ENCODE data around the gene USP54. TPM values are rescaled to one million over a fixed set of nuclear protein-coding genes. Genes with fewer than 3 reads are reported as not detected.

USP54 gene
- total and polyA plus RNA-seq, 9 of the 15 experiments (the other 6 are each of a cell fraction or from before 2014, with no cell fraction given): 3.8 to 40.1 (median 16.9) TPM

DNA sequence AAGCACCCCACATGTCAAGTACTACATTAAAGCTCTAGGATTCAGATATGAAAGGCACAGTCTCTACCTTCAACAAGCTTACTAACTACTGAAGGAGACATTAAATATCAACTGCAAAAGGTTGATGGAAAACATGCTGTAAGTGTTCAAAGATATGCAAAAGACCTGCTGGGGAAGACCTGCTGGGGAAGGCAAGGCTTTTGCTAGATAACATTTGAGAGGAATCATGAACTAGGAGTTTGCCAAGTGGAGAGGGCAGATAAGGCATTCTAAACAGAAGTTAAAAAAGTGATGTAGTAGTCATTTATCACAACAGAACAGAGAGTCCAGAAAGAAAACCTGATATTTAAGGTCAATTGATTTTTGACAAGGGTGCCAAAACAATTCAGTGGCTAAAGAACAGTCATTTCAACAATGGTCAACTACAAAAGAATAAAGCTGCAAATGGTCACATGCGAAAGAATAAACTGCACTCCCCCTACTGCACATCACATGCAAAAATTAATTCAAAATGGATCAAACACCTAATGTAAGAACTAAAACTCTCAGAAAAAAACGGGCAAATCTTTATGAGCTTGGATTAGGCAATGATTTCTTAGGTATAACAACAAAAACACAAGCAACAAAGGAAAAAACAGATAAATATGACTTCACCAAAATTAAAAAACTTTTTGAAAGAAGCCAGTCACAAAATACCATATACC is 134.8 kb downstream of the USP54 start (continued):
- peak; percentile 29; the same call in 1 of the 2 replicates for TF ChIP-seq ESRRA (IDR thresholded peaks at IDR 0.05; ENCODE audit: borderline replicate concordance, low read depth)
- TF ChIP-seq, protein P1, sequence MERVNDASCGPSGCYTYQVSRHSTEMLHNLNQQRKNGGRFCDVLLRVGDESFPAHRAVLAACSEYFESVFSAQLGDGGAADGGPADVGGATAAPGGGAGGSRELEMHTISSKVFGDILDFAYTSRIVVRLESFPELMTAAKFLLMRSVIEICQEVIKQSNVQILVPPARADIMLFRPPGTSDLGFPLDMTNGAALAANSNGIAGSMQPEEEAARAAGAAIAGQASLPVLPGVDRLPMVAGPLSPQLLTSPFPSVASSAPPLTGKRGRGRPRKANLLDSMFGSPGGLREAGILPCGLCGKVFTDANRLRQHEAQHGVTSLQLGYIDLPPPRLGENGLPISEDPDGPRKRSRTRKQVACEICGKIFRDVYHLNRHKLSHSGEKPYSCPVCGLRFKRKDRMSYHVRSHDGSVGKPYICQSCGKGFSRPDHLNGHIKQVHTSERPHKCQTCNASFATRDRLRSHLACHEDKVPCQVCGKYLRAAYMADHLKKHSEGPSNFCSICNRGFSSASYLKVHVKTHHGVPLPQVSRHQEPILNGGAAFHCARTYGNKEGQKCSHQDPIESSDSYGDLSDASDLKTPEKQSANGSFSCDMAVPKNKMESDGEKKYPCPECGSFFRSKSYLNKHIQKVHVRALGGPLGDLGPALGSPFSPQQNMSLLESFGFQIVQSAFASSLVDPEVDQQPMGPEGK (CRISPR knock-in tag; IDR thresholded peaks at IDR 0.05; ENCODE audit: borderline replicate concordance): no peak
- TF ChIP-seq, protein P2, sequence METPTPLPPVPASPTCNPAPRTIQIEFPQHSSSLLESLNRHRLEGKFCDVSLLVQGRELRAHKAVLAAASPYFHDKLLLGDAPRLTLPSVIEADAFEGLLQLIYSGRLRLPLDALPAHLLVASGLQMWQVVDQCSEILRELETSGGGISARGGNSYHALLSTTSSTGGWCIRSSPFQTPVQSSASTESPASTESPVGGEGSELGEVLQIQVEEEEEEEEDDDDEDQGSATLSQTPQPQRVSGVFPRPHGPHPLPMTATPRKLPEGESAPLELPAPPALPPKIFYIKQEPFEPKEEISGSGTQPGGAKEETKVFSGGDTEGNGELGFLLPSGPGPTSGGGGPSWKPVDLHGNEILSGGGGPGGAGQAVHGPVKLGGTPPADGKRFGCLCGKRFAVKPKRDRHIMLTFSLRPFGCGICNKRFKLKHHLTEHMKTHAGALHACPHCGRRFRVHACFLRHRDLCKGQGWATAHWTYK (CRISPR knock-in tag; IDR thresholded peaks at IDR 0.05): no peak
- TF ChIP-seq RAD21 (CRISPR knock-in tag; conservative IDR thresholded peaks at IDR 0.05 in 1 of 2, IDR thresholded peaks at IDR 0.05 in 1 of 2): 0 out of 4 replicates have a peak, but pooled peaks of 1 of the 2 experiments have one; percentile 4
- TF ChIP-seq NRF1 (conservative IDR thresholded peaks at IDR 0.05 in 1 of 2, IDR thresholded peaks at IDR 0.05 in 1 of 2): no peak
- TF ChIP-seq SMARCC2 (IDR thresholded peaks at IDR 0.05; ENCODE audit: low read depth): peak; percentile 99
- TF ChIP-seq ZSCAN29 (IDR thresholded peaks at IDR 0.05): peak; percentile 50; the same call in 1 of the 2 replicates
- TF ChIP-seq, protein P3, sequence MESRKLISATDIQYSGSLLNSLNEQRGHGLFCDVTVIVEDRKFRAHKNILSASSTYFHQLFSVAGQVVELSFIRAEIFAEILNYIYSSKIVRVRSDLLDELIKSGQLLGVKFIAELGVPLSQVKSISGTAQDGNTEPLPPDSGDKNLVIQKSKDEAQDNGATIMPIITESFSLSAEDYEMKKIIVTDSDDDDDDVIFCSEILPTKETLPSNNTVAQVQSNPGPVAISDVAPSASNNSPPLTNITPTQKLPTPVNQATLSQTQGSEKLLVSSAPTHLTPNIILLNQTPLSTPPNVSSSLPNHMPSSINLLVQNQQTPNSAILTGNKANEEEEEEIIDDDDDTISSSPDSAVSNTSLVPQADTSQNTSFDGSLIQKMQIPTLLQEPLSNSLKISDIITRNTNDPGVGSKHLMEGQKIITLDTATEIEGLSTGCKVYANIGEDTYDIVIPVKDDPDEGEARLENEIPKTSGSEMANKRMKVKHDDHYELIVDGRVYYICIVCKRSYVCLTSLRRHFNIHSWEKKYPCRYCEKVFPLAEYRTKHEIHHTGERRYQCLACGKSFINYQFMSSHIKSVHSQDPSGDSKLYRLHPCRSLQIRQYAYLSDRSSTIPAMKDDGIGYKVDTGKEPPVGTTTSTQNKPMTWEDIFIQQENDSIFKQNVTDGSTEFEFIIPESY (CRISPR knock-in tag; IDR thresholded peaks at IDR 0.05): no peak
- no peak for TF ChIP-seq MCM5 (IDR thresholded peaks at IDR 0.05; ENCODE audit: low read depth)
- peak; percentile 62; the same call in 1 of the 2 replicates for TF ChIP-seq JUN (IDR thresholded peaks at IDR 0.05; ENCODE audit: borderline replicate concordance, low read depth, low read length)
- no peak for TF ChIP-seq JUN (CRISPR knock-in tag; IDR thresholded peaks at IDR 0.05; ENCODE audit: borderline replicate concordance)
- peak; percentile 99 for TF ChIP-seq SOX6 (IDR thresholded peaks at IDR 0.05)
- 0 out of 2 replicates have a peak, but pooled peaks have one; percentile 28 for TF ChIP-seq HDGF (IDR thresholded peaks at IDR 0.05)
- no peak for TF ChIP-seq ZFP1 (CRISPR knock-in tag; IDR thresholded peaks at IDR 0.05)
- peak; percentile 95 to 98 for TF ChIP-seq TBL1XR1 (IDR thresholded peaks at IDR 0.05; ENCODE audit: low read length in 2 of 2)
- no peak for TF ChIP-seq ZNF507 (tag; conservative IDR thresholded peaks at IDR 0.05)
- TF ChIP-seq, protein P4, sequence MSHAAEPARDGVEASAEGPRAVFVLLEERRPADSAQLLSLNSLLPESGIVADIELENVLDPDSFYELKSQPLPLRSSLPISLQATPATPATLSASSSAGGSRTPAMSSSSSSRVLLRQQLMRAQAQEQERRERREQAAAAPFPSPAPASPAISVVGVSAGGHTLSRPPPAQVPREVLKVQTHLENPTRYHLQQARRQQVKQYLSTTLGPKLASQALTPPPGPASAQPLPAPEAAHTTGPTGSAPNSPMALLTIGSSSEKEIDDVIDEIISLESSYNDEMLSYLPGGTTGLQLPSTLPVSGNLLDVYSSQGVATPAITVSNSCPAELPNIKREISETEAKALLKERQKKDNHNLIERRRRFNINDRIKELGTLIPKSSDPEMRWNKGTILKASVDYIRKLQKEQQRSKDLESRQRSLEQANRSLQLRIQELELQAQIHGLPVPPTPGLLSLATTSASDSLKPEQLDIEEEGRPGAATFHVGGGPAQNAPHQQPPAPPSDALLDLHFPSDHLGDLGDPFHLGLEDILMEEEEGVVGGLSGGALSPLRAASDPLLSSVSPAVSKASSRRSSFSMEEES (CRISPR knock-in tag; IDR thresholded peaks at IDR 0.05): no peak
- no peak for TF ChIP-seq SMAD2 (IDR thresholded peaks at IDR 0.05; ENCODE audit: low read depth, low read length)
- no peak for TF ChIP-seq U2AF2 (optimal IDR thresholded peaks at IDR 0.05; ENCODE audit: low read depth, low read length)
- TF ChIP-seq NONO (IDR thresholded peaks at IDR 0.05; ENCODE audit: low read depth in 2 of 2, low read length in 1 of 2): peak in 1 of 2 experiments; percentile 92; a peak in 2 of 4 replicates
- TF ChIP-seq RBFOX2 (IDR thresholded peaks at IDR 0.05; ENCODE audit: low read depth, low read length): no peak
- TF ChIP-seq MCM3 (IDR thresholded peaks at IDR 0.05): no peak

Measured in K562 (cell line).